Head of caudate nucleus (tissue), 42 donors: ENCODE measurements around the gene EP300.
"Not testable (repeated sequence)": the region's sequence is repeated elsewhere in the genome, so short reads cannot be mapped to it uniquely, and the experiment has no call there.

Experiments used
- DNase-seq, 42 donors: peaks; one replicate each; pipeline versions ENCODE4 v3.0.0 to v3.0.0-alpha.2; 2020 to 2021; ENCODE audit warnings: mixed read lengths in 7 of 42
- intact Hi-C: fragments of 100-400 bp; cut with DNase I; formaldehyde crosslinking; loops from one replicate; pipeline ENCODE4 v1.15.0; 2022

The EP300 gene

DNA sequence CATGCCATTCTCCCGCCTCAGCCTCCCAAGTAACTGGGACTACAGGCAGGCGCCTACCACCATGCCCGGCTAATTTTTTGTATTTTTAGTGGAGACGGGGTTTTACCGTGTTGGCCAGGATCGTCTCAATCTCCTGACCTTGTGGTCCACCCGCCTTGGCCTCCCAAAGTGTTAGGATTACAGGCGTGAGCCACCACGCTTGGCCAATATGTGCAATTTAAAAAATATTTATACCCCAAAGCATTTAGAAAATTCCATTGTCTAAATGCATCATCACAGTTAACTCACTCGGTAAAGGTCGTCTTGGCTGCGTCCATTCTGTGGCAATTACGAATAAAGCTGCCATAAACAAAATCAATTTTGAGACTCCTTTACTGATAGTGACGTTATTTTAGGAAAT, 36.2 kb downstream of the EP300 start:
- DNase-seq = no peak
- intact Hi-C loops = no loop called here

- DNase-seq = no peak
- intact Hi-C loops = no loop called here
Measured at GRCh38 chr22:41132550-41132949, 40.2 kb downstream of the EP300 start.

DNA sequence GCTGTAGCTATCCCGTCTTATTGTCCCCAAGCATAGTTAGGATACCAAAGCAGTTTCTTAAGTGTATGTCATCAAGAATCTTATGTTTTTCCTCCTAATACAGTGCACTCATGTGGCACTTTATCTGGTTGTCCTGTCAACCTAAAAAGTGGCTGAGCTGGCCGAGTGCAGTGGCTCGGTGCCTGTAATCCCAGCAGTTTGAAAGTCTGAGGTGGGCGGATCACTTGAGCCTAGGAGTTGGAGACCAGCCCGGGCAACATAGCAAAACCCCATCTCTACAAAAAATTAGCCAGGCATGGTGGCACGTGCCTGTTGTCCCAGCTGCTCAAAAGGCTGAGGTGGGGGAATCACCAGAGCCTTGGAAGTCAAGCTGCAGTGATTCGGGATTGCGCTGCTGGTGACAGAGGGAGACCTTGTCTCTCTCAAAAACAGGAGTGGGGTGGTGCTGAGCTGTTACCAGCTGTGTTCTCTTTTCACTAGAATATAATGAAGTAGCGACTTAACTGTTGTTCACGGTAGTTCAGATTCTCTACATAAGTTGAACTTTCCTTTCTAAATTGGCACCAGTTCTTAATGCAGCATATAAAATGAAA, 48.1 kb downstream of the EP300 start:
- DNase-seq = peak in 11 of 42 donors; percentile 5 to 54 (median 17)

DNA sequence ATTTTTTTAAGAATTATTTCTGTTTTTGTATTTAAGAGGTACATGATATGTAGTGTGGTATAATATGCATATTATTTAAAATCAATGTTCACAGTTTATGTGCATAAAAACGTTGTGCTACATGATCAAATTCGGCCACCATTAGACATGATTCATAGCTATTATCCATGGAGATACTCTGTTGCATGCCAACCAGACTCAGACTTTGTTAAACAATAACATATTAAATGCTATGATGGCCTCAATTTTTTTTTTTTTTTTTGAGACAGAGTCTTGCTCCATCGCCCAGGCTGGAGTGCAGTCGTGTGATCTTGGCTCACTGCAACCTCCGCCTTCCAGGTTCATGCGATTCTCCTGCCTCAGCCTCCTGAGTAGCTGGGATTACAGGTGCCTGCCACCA, 53.5 kb downstream of the EP300 start:
- intact Hi-C loops, DNase-seq: not testable (repeated sequence)

More for the DNA sequence above, 48.1 kb downstream of the EP300 start:
- intact Hi-C loops = no loop called here

DNA sequence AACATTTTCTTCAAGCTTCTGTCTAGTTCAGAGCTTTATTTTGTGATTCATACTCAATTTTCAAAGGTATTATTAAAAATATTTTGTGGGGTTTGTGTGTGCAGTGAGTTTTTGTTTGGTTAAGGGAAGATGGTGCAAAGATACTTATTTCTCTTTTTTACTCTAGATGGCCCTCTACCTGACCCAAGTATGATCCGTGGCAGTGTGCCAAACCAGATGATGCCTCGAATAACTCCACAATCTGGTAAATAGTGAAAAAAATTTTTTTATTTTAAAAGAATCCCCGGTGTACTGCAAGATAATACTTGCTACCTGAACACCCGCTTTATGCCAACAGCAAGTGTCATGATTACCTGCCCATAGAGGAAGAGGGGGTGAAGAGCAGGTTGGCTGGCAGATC, 54.2 kb downstream of the EP300 start:
- intact Hi-C loops = no loop called here
- DNase-seq = peak in 5 of 42 donors; percentile 7 to 51 (median 12)

GRCh38 chr22:41147722-41148121, 55.3 kb downstream of the EP300 start:
- no peak for DNase-seq
- intact Hi-C loops = no loop called here

- intact Hi-C loops = no loop called here
- DNase-seq = no peak
Measured at GRCh38 chr22:41152902-41153301, 60.5 kb downstream of the EP300 start.

DNA sequence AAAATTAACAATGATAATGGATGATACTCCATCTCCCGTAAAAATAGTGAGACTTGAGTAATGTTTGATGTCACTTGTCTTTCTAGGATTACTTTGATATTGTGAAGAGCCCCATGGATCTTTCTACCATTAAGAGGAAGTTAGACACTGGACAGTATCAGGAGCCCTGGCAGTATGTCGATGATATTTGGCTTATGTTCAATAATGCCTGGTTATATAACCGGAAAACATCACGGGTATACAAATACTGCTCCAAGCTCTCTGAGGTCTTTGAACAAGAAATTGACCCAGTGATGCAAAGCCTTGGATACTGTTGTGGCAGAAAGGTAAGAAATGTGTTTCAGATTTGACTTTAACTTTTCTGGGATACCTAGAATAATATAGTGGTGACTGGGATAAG, 64.7 kb downstream of the EP300 start:
- intact Hi-C loops = no loop called here
- no peak for DNase-seq

DNA sequence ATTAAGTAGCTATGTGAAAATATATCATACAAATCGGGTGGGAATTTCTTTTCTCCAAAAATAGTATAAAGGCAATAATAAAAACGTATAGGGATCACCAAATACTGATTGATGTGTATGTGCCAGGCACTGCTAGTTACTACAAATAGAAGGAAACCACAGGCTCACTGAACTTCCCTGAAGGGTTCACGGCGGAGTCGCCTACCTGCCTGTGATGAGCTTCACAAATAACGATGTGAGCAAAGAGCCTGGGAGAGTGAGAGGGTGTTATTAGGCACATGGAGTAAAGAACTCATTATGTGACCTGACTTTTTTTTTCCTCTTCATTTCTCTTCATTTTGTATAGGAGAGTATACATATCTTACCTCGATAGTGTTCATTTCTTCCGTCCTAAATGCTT, 76.8 kb downstream of the EP300 start:
- DNase-seq = peak in 19 of 42 donors; percentile 20 to 82 (median 36)
- intact Hi-C loops = no loop called here

- intact Hi-C loops = no loop called here
Measured at GRCh38 chr22:41171996-41172395, 79.6 kb downstream of the EP300 start.

DNA sequence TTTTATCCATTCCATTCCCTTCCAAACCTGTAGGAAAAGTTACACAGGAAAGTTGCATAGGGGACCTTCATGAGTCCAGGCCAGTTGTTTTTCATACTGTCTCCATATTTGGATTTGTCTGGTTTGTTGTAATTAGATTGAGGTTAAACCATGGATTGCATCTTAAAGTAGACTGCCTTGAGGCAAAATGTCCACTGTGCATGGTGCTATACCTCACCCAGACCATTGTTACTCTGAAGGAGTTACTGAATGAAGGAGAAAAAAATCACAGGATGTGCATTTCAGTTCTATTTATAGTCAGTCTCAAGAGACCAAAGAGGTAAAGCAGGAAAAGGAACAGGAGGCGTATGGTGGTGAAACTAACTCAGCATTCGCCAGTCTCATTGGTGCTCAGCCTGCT, 83.2 kb downstream of the EP300 start:
- DNase-seq = no peak
- intact Hi-C loops = no loop called here

More at GRCh38 chr22:41171996-41172395, 79.6 kb downstream of the EP300 start:
- no peak for DNase-seq

- DNase-seq = peak in 2 of 42 donors; percentile 15 to 26
- intact Hi-C loops = no loop called here
Measured at GRCh38 chr22:41177040-41177621, 84.7 kb downstream of the EP300 start.

- DNase-seq = no peak
- intact Hi-C loops = no loop called here
Measured at GRCh38 chr22:41177622-41178424, 85.4 kb downstream of the EP300 start.

DNA sequence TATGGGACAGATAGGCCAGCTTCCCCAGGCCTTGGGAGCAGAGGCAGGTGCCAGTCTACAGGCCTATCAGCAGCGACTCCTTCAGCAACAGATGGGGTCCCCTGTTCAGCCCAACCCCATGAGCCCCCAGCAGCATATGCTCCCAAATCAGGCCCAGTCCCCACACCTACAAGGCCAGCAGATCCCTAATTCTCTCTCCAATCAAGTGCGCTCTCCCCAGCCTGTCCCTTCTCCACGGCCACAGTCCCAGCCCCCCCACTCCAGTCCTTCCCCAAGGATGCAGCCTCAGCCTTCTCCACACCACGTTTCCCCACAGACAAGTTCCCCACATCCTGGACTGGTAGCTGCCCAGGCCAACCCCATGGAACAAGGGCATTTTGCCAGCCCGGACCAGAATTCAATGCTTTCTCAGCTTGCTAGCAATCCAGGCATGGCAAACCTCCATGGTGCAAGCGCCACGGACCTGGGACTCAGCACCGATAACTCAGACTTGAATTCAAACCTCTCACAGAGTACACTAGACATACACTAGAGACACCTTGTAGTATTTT, 86.1 kb downstream of the EP300 start:
- peak in 41 of 42 donors; percentile 42 to 91 (median 74) for DNase-seq
- intact Hi-C loops = no loop called here

- intact Hi-C loops, DNase-seq: not testable (repeated sequence)
Measured at GRCh38 chr22:41180362-41180761, 88.0 kb downstream of the EP300 start.

- DNase-seq = no peak
- intact Hi-C loops = no loop called here
Measured at GRCh38 chr22:41180926-41181325, 88.5 kb downstream of the EP300 start.

- intact Hi-C loops = no loop called here
Measured at GRCh38 chr22:41181349-41182241, 89.2 kb downstream of the EP300 start.

GRCh38 chr22:41184679-41185078, 92.3 kb downstream of the EP300 start:
- DNase-seq = no peak
- intact Hi-C loops = no loop called here

More at GRCh38 chr22:41181349-41182241, 89.2 kb downstream of the EP300 start:
- no peak for DNase-seq

DNA sequence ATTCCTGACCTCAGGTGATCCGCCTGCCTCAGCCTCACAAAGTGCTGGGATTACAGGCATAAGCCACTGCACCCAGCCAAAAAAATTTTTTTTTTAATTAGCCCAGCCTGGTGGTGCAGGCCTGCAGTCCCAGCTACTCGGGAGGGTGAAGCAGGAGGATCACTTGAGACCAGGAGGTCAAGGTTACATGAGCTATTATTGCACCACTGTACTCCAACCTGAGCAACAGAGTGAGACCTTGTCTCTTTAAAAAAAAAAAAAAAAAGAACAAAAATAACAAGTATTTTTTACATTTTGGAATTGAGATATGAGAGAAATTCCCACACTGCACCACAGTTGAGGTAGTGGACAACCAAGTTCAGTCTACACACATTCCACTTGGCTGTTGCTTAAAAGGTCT, 99.1 kb downstream of the EP300 start:
- intact Hi-C loops = loop anchor here (10.0 kb wide), 1 partner anchor 97 kb away; the partner anchor contains the start of gene EP300
- no peak for DNase-seq
